DMS79 (cell line): ENCODE measurements around the gene FCHSD2.
"Not testable (repeated sequence)": the region's sequence is repeated elsewhere in the genome, so short reads cannot be mapped to it uniquely, and the experiment has no call there.

Experiments
- DNase-seq: peaks from one replicate; lab custom pipeline; 2025; lab: John Stamatoyannopoulos, UW

Gene FCHSD2

GRCh38 chr11:72836111-72836510 lies 306.0 kb downstream of the FCHSD2 start:
- DNase-seq, result no peak

GRCh38 chr11:72834905-72835304 lies 307.2 kb downstream of the FCHSD2 start:
- no peak for DNase-seq

DNA sequence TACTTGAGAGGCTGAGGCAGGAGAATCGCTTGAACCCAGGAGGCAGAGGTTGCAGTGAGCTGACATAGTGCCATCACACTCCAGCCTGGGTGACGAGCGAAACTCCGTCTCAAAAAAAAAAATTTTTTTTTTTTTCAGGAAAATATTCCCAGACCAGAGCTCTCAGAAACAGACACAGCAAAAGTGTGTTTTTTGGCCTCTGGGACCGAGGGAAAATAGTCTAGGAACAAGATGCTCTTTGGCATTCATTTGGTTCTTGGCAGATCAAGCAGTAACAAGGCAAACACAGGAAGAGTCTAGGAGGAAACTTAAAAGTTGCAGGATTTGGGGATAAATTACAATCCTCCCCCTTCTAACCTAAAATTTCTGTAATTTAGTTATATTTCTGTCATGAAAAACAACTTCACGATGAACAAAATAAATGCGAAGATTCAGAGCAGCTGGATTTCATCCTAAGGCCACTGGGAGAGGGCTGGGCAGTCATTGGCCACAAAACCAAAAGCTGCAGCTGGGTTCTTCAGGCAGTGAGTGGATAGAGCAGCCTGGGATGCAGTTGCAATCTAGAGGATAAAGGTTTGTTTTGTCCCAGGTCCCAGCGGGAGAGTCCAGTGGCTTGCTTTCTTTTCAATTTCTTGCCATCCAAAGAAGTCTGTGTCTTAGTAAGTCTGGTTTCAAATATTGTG lies 308.2 kb downstream of the FCHSD2 start:
- DNase-seq, result no peak

DNA sequence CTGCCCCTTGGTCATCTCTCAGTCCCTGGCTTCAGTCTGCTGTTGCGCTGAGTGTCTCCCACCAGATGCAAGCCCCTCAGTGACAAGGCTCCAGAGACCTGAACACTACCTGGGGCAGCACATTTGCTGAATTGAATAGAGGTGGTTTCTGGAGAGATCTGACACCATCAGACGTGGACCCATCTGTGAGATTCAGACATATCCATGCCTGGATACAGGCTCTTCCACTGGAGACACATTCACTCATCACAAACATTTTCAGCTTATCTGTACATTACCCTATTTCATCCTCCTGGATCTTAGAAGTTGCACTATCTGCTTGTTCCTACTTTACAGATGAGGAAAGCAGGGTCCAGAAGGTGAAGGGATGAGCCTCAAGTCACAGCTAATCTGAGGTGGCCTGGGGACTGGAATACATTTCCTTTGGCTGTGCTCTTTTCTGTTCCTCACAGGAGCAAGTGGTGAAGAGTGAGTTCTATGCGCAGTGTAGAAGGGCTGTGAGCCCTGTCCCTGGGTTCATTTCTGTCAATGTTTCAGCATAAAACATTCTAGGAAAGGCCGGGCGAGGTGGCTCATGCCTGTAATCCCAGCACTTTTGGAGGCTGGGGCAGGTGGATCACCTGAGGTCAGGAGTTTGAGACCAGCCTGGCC lies 308.9 kb downstream of the FCHSD2 start:
- no peak for DNase-seq

GRCh38 chr11:72832301-72833082 lies 309.6 kb downstream of the FCHSD2 start:
- DNase-seq, result no peak

DNA sequence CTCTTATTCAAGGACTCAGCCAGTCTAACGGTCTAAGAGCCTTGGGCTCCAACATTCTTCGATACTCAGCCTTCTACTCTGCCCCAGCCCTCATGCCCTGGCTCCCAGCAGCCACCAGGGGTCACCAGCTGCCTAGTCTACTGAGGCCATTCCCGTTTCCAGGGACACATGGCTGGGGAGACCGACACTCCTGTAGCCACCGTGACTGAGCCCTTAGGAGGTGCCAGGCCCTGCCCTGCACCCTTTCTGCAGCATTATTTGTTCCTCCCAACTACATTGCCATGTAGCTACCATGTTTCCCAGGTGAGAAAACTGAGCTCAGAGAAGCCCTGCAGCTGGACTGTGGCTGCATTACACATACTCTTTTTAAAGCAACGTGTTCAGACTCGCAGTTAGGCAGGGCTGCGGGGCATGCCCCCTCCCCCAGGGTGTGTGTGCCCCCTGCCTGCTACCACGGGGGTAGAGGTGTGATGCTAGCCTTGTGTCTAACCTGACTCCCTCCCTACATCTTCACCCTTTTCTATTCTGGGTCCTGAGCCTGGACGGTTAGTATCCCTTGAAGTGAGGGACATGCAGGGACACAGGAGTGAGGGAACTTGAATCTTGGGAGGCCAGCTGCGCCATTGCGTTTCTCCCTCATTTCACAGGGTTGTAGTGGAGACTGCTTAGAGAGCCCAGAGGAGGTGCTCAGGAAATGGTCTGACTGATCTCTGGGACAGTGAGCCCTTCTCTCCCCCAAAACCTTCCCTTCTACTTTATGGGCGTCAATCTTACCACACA lies 310.4 kb downstream of the FCHSD2 start:
- peak; percentile 69 for DNase-seq

- DNase-seq, result no peak
Measured at GRCh38 chr11:72829884-72830533, 312.1 kb downstream of the FCHSD2 start.

- no peak for DNase-seq
Measured at GRCh38 chr11:72829178-72829577, 312.9 kb downstream of the FCHSD2 start.

DNA sequence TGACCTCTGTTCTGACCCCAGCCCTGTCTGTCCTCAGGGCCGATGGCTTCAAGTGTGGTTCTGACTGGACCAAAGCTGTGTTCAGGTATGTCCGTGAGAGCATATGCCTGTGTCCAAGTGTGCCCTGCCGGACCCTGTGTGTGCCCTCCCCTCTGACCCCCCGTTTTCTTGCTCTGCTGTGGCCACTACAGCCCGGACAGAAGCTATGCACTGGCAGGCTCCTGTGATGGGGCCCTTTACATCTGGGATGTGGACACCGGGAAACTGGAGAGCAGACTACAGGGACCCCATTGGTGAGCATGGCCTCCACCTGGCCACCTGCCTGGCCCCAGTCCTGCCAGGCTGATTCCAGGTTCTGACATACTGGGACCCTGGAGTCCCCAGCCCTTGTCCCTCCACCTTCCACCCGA lies 313.4 kb downstream of the FCHSD2 start:
- no peak for DNase-seq

DNA sequence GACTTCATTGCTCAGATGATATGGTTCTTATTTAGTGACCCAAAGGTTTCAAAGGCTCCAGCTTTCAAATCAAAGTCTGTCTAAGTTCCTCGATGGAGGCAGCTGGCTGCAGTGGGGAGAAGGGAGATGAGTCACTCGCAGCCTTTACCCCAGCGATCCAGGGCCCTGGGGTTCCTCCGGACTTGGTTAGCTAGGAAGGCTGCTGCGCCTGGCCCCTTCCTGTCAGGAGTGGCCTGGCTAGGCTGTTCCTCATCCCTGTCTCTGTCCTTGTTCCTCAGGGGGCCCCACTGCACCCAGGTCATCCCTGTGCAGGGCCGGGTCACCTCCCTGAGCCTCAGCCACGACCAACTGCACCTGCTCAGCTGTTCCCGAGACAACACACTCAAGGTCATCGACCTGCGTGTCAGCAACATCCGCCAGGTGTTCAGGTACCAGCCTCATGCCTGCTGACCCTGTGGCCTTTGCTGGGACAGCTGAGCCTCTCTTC lies 314.0 kb downstream of the FCHSD2 start:
- DNase-seq, result no peak

GRCh38 chr11:72827656-72828055 lies 314.5 kb downstream of the FCHSD2 start:
- not testable (repeated sequence) for DNase-seq

- DNase-seq, result no peak
Measured at GRCh38 chr11:72826942-72827480, 315.1 kb downstream of the FCHSD2 start.

DNA sequence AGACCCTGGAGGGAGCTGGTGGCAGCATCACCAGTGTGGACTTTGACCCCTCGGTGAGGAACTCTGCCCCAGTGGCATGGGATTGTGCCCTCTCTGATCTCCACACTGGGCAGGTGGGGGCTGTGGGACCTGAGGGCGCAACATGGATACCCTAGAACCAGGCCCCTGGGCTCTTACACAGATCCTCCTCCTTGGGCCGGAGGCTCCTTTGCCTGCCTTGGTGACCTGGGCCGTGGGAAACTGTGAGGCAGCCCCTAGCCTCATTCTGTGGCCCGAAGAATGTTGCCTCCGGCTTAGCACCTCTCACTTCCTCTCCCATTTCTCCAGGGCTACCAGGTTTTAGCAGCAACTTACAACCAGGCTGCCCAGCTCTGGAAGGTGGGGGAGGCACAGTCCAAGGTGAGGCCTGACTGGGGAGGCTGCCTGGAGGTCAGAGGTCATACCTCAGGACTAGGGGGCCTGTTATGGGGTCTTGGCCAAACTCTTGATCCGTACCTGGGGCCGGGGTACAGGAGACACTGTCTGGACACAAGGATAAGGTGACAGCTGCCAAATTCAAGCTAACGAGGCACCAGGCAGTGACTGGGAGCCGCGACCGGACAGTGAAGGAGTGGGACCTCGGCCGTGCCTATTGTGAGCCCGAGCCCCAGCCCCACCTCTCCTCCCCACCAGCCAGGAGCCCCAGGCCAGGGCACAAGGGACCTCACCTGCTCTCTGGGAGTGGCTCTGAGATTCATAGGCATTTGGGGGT lies 315.8 kb downstream of the FCHSD2 start:
- DNase-seq, result no peak

- DNase-seq, result no peak
Measured at GRCh38 chr11:72825661-72826060, 316.5 kb downstream of the FCHSD2 start.

GRCh38 chr11:72824811-72825505 lies 317.2 kb downstream of the FCHSD2 start:
- no peak for DNase-seq

- DNase-seq, result no peak
Measured at GRCh38 chr11:72824020-72824419, 318.1 kb downstream of the FCHSD2 start.

- DNase-seq, result no peak
Measured at GRCh38 chr11:72823105-72823804, 318.9 kb downstream of the FCHSD2 start.

DNA sequence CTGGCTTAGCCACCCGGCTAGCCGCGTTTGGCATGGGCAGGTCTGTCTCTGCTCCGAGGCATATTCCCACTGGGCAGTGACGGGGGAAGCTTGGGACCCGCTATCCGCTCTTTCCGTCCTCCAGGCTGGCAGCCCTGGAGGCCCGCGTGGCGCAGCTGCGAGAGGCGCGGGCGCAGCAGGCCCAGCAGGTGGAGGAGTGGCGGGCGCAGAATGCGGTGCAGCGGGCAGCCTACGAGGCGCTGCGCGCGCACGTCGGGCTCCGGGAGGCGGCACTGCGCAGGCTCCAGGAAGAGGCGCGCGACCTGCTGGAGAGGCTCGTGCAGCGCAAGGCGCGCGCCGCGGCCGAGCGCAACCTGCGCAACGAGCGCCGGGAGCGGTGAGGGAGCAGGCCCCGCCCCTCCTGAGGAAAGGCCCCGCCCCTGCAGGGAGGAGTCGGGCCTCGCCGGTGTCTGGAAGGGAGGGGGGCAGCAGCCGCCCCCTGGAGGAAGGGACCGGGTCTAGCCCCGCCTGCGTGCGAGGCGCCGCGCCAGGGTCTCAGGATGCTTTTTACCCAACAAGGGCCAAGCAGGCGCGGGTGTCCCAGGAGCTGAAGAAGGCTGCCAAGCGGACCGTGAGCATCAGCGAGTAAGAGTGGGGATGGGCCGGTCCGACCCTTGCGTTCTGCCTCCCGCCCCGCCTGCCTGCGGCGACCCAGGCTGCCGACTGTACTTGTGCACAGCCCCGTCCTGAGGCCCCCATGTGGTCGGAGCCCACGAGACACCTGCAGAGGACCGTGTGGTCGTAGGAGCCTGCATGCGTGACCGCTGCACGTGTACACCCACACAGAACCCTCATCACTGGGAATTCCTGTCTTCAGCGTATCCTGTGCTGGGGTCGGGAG lies 320.0 kb downstream of the FCHSD2 start:
- DNase-seq, result peak; percentile 80
